GM19324 (cell line): Measurements from ENCODE around the gene REG3A.

Source experiments
- ATAC-seq: cut with Tn5 transposase; IDR thresholded peaks from one replicate; pipeline ENCODE4 v1.9.1; 2021; ENCODE audit warnings: mild to moderate bottlenecking, moderate library complexity; ENCODE audit not compliant: unreplicated experiment, low FRiP score

REG3A gene

DNA sequence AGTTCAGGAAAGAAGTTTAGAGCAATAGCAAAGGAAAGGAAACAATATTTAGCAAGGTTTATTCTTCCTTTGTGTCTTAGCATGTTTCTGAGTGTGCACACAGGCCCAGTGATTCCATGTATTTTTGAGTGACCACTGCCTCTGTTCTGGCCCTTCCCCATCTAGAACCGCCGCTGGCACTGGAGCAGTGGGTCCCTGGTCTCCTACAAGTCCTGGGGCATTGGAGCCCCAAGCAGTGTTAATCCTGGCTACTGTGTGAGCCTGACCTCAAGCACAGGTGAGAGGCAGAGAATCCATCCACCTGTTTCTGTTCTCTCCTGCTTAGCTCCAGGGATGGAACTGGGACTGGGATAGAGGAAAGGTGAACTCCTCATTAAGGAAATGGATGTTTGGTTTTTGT lies 36.9 kb downstream of the REG3A start:
- no peak for ATAC-seq

DNA sequence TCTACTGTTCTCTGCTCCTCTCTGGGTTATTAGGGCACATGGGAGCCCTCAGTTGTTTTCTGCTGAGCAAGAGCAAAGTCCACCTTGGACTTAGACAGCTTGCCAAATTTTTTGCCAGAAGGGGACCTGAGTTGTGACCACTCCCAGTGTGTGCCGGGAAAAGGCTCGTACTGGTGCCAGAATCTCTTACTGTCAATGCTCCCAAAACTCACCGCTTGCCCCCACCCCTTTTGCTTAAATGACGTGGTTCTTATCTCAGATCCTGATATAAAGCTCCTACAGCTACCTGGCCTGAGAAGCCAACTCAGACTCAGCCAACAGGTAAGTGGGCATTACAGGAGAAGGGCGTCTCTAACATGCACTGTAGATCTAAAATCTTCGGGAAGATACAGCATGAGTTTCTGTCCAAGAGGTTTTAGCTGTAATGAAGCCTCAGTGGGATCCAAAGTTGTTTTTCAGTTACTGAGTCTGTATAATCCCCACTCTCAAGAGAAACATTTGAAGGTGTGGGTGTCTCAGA lies 39.3 kb downstream of the REG3A start, which contains the start of gene REG1A:
REG1A (plus strand) TSS at position 295 of the 520 bp plus-strand sequence. CDS start 374 bp downstream, outside the sequence.
- no peak for ATAC-seq

DNA sequence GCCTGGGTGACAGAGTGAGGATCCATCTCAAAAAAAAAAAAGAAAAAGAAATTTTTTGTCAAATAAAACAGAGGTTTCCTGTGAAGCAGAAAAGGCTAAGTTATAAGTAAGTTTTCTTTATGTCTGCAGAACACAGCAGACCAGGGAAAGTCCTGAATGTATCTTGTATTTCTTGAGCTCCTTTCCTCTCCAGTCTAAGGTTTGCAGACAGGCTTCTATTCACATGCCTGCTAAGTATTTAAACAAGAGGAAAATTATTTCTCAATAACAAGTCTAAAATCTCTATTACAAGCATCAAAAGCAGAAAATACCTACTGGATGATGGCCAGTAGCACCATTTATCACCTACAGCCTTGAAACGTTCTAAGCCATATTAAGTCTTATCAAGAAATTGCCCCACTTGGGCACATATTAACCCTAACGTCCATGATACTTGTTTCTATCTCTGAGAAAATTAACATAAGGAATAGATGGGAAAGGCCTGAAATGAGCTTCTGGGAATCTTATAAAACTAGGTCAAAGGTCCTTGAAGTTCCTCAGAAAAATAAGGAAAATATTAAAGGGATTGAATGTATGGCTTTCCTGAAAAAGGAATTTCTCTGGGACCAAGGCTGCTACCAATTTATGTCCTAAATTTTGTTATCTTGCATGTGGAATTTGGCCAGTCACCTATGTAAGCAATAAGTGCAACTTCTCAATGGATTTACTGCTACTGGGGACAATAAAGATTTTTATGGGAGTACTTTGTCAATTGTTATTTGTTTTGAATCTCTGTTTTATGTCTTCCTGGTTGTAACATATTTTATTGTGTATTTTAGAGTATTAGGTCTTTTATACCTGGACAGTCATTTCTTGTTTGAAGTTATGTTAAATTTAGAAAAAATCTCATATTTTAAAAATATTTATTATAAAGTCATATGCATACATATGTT lies 42.3 kb downstream of the REG3A start:
- no peak for ATAC-seq

DNA sequence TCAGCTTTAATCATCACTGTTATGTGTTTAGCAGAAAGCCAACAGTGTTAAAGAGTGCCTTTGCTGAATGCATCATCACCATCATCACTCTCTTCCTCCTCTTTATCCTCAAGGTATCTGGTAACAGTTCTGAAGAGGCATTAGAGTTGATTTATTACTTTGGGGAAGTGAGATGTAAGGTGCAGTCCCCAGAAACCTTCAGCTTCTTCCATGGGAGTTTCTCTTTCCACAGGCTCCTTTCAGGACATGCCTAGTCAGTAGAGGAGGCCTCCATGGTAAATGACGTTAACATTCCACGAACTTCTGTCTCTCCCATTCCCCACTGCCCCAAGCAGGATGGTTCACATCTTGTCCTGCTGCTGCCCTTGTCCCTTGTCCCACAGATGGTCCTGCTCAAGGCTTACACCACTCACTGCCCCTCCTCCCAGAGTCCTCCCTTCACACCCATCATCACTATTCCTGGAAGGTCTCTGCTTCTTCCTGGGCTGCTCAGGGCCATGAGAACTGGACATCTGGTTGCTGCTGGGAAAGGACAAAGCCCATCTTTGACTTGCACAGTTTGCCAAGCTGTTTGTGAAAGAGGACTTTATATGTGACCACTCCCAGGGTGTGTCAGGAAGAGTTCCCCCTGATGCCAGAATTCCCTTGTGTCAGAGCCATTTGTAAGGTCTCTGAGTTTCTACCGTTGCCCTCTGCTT lies 44.6 kb downstream of the REG3A start:
- no peak for ATAC-seq

DNA sequence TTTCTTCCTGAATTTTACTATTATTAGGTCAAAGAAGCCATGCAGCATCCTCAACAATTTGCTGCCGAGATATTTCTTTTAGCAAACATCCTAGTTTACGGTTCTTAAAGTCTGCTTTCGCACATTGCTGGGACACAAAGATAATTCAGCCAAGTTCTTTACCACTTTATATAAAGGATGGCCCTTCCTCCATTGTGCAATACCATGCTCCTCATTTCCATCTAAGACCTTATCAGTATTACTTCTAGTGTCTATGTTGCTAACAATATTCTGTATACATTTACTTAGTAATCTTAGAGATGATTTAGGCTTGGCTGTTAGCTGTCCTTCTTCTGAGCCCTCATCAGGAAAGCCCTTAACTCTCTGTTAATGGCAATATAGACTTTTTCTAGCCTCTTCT lies 47.3 kb downstream of the REG3A start:
- ATAC-seq, result no peak
